ENCODE results near the gene SLC48A1. TPM values are rescaled to one million over a fixed set of nuclear protein-coding genes. Genes with fewer than 3 reads are reported as not detected.

SLC48A1 gene
- polyA plus RNA-seq, 1 donor from 2014 or later: 8.0 TPM

DNA sequence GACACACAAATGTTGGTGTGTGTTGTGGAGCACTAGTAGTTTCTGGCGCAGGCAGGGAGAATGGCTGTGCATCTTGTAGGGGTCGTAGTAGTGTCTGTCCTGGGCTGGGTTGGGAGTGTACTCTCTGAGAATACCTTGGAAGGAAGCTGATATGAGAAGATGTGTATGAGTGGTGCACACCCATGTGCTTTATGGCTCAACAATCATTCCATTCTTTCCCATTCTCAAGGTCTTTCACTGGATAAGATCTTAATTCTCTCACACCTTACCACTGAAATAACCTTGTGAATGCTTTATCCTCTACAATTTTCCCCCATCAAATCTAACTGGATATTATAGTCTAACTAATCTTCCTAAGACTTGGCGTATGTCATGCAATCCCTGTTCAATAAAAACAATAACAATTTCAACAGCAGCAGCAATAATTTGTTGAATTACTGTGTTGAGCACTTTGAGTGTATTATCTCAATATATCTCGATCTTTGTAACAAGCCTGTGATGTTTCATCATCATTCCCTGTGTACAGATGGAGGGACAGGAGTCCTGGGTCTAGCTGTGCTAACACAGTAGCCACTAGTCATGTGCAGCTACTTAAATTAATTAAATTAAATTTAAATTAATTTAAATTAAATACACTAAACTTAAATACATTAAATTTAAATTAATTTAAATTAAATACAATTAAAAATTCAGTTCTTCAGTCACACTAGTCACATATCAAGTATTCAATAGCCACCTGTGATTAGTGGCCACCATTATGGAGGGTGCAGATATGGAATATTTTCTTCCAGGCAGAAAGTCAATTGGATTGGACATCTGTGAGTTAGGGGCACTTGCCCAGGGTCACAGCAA, 3.6 kb upstream of the SLC48A1 start:
- no peak overlapping the region for H3K9ac ChIP-seq (ENCODE audit: low read length)
- H3K9me3 ChIP-seq (ENCODE audit: low read length): no peaks in the 10 kb centered on the region
- H4K20me1 ChIP-seq (ENCODE audit: insufficient read depth): no peaks in the 10 kb centered on the region
- TF ChIP-seq, protein P1, sequence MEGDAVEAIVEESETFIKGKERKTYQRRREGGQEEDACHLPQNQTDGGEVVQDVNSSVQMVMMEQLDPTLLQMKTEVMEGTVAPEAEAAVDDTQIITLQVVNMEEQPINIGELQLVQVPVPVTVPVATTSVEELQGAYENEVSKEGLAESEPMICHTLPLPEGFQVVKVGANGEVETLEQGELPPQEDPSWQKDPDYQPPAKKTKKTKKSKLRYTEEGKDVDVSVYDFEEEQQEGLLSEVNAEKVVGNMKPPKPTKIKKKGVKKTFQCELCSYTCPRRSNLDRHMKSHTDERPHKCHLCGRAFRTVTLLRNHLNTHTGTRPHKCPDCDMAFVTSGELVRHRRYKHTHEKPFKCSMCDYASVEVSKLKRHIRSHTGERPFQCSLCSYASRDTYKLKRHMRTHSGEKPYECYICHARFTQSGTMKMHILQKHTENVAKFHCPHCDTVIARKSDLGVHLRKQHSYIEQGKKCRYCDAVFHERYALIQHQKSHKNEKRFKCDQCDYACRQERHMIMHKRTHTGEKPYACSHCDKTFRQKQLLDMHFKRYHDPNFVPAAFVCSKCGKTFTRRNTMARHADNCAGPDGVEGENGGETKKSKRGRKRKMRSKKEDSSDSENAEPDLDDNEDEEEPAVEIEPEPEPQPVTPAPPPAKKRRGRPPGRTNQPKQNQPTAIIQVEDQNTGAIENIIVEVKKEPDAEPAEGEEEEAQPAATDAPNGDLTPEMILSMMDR (IDR thresholded peaks at IDR 0.05; ENCODE audit: poor library complexity, severe bottlenecking): no peak
- TF ChIP-seq POLR2AphosphoS5 (IDR thresholded peaks at IDR 0.05) (no peak), RAD21 (conservative IDR thresholded peaks at IDR 0.05) (no peak), MXI1 (conservative IDR thresholded peaks at IDR 0.05; ENCODE audit: poor library complexity, severe bottlenecking) (no peak), EP300 (conservative IDR thresholded peaks at IDR 0.05; ENCODE audit: poor library complexity, severe bottlenecking) (no peak), TAF1 (IDR thresholded peaks at IDR 0.05; ENCODE audit: low read depth) (no peak), EZH2 (IDR thresholded peaks at IDR 0.05; ENCODE audit: borderline replicate concordance, insufficient read depth, low read length, poor library complexity, severe bottlenecking) (no peak), SMC3 (conservative IDR thresholded peaks at IDR 0.05; ENCODE audit: poor library complexity) (no peak)
- TF ChIP-seq, protein P2, sequence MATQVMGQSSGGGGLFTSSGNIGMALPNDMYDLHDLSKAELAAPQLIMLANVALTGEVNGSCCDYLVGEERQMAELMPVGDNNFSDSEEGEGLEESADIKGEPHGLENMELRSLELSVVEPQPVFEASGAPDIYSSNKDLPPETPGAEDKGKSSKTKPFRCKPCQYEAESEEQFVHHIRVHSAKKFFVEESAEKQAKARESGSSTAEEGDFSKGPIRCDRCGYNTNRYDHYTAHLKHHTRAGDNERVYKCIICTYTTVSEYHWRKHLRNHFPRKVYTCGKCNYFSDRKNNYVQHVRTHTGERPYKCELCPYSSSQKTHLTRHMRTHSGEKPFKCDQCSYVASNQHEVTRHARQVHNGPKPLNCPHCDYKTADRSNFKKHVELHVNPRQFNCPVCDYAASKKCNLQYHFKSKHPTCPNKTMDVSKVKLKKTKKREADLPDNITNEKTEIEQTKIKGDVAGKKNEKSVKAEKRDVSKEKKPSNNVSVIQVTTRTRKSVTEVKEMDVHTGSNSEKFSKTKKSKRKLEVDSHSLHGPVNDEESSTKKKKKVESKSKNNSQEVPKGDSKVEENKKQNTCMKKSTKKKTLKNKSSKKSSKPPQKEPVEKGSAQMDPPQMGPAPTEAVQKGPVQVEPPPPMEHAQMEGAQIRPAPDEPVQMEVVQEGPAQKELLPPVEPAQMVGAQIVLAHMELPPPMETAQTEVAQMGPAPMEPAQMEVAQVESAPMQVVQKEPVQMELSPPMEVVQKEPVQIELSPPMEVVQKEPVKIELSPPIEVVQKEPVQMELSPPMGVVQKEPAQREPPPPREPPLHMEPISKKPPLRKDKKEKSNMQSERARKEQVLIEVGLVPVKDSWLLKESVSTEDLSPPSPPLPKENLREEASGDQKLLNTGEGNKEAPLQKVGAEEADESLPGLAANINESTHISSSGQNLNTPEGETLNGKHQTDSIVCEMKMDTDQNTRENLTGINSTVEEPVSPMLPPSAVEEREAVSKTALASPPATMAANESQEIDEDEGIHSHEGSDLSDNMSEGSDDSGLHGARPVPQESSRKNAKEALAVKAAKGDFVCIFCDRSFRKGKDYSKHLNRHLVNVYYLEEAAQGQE (IDR thresholded peaks at IDR 0.05; ENCODE audit: borderline replicate concordance): no peak
- no peaks in the 10 kb centered on the region for H3K9me2 ChIP-seq (ENCODE audit: insufficient read depth, low read length)
- no peaks in the 10 kb centered on the region for H3K36me3 ChIP-seq (ENCODE audit: insufficient read depth, low read length)
- no peak overlapping the region for H3K4me2 ChIP-seq (ENCODE audit: low read length)
- H2AFZ ChIP-seq (ENCODE audit: low read depth, low read length): no peak overlapping the region
- H3K27me3 ChIP-seq (ENCODE audit: insufficient read depth, low read depth, low read length): no peaks in the 10 kb centered on the region
- no peaks in the 10 kb centered on the region for H3K79me2 ChIP-seq (replicated peaks; ENCODE audit: insufficient read depth, low read length)
- H3F3A ChIP-seq (ENCODE audit: insufficient read depth, low read length, poor library complexity, severe bottlenecking): no peaks in the 10 kb centered on the region
- no peak overlapping the region for H3K4me3 ChIP-seq (ENCODE audit: low read length)
- no peak overlapping the region for H3K27ac ChIP-seq (ENCODE audit: low read length)

DNA sequence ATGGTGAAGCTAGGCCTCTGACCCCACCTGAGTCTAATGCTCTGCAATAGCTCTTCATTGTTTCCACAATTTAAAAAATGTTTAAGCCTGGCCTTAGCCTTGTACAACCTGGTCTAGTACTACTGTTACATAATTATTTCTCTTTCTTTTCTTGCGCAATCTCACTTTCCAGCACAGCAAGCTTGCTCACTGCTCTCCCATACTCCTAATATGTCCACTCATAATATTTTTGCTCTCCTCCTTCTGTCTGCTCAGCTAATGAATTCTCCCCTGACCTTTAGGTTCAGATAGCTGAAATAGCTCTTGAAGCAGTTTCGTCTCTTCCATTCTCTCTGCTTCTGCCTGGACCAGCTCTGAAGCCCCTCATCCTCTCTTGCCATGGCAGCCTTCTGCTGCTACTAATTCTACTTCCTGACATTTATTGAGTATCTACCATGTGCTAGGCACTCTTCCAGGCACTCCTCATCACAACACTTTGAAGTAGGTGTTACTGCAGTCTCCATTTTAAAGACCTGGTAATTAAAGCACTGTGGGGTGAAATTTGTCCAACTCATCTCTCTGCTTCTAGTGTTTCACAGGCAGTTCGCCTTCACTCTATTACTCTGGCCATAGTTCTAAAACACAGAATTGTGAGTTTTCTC, 2.8 kb upstream of the SLC48A1 start:
- H3K4me2 ChIP-seq (ENCODE audit: low read length): no peak overlapping the region
- H2AFZ ChIP-seq (ENCODE audit: low read depth, low read length): no peak overlapping the region
- no peak overlapping the region for H3K4me3 ChIP-seq (ENCODE audit: low read length)
- H3K27ac ChIP-seq (ENCODE audit: low read length): no peak overlapping the region
- H3K9me3 ChIP-seq (ENCODE audit: low read length): no peaks in the 10 kb centered on the region
- no peak overlapping the region for H3K9ac ChIP-seq (ENCODE audit: low read length)
- H3K27me3 ChIP-seq (ENCODE audit: insufficient read depth, low read depth, low read length): no peaks in the 10 kb centered on the region
- no peak for TF ChIP-seq EP300 (conservative IDR thresholded peaks at IDR 0.05; ENCODE audit: poor library complexity, severe bottlenecking)
- no peak for TF ChIP-seq SMC3 (conservative IDR thresholded peaks at IDR 0.05; ENCODE audit: poor library complexity)
- TF ChIP-seq MXI1 (conservative IDR thresholded peaks at IDR 0.05; ENCODE audit: poor library complexity, severe bottlenecking): no peak
- no peak for TF ChIP-seq RAD21 (conservative IDR thresholded peaks at IDR 0.05)
- TF ChIP-seq, protein P1 (IDR thresholded peaks at IDR 0.05; ENCODE audit: poor library complexity, severe bottlenecking): no peak
- no peak for TF ChIP-seq EZH2 (IDR thresholded peaks at IDR 0.05; ENCODE audit: borderline replicate concordance, insufficient read depth, low read length, poor library complexity, severe bottlenecking)
- no peak for TF ChIP-seq TAF1 (IDR thresholded peaks at IDR 0.05; ENCODE audit: low read depth)
- no peak for TF ChIP-seq POLR2AphosphoS5 (IDR thresholded peaks at IDR 0.05)
- TF ChIP-seq, protein P2 (IDR thresholded peaks at IDR 0.05; ENCODE audit: borderline replicate concordance): no peak
- H3K79me2 ChIP-seq (replicated peaks; ENCODE audit: insufficient read depth, low read length): no peaks in the 10 kb centered on the region
- no peaks in the 10 kb centered on the region for H3F3A ChIP-seq (ENCODE audit: insufficient read depth, low read length, poor library complexity, severe bottlenecking)
- no peaks in the 10 kb centered on the region for H3K36me3 ChIP-seq (ENCODE audit: insufficient read depth, low read length)
- H4K20me1 ChIP-seq (ENCODE audit: insufficient read depth): no peaks in the 10 kb centered on the region
- H3K9me2 ChIP-seq (ENCODE audit: insufficient read depth, low read length): no peaks in the 10 kb centered on the region
